Keratinocyte (primary cell): ENCODE results near the gene MAGI2. TPM values are rescaled to one million over a fixed set of nuclear protein-coding genes. Genes with fewer than 3 reads are reported as not detected.

Experiments used
- DNase-seq: peaks from one replicate; pipeline ENCODE4 v3.0.0-alpha.2; 2011; ENCODE audit warnings: low read depth, missing footprints, low spot score
- FAIRE-seq: peaks from 2 replicates; lab custom pipeline; 2011; peaks lifted over from hg19 to GRCh38; lab: Jason Lieb, UNC
- H2AFZ ChIP-seq: 2 replicates; pipeline ENCODE4 v1.6.0; 2012; ENCODE audit warnings: low read length, control low read depth, inconsistent platforms; ENCODE audit not compliant: control insufficient read depth
- H3K27ac ChIP-seq: 2 replicates; pipeline ENCODE4 v1.5.1; 2011; ENCODE audit warnings: low read length; ENCODE audit not compliant: control insufficient read depth, insufficient read depth
- H3K27me3 ChIP-seq: 3 replicates; pipeline ENCODE4 v1.6.0; 2011; ENCODE audit warnings: low read length; ENCODE audit not compliant: control insufficient read depth, insufficient read depth; ENCODE audit errors: extremely low read depth
- H3K36me3 ChIP-seq, 2 experiments: 2 replicates in 1 of 2; 3 replicates in 1 of 2; pipeline ENCODE4 v1.5.1; 2011; ENCODE audit warnings: low read length in 2 of 2, mild to moderate bottlenecking in 1 of 2; ENCODE audit not compliant: control insufficient read depth in 2 of 2, insufficient read depth in 2 of 2; ENCODE audit errors: extremely low read depth in 1 of 2
- H3K4me1 ChIP-seq: 3 replicates; pipeline ENCODE4 v1.5.1; 2011; ENCODE audit warnings: low read length; ENCODE audit not compliant: control insufficient read depth, insufficient read depth; ENCODE audit errors: extremely low read depth
- H3K4me2 ChIP-seq: 3 replicates; pipeline ENCODE4 v1.6.0; 2011; ENCODE audit warnings: low read depth, low read length; ENCODE audit not compliant: control insufficient read depth, insufficient read depth; ENCODE audit errors: extremely low read depth
- H3K4me3 ChIP-seq, 3 experiments: fragments of 200-600 bp in 1 of 3; sonication (generic) in 1 of 3; 2 replicates in 2 of 3; 3 replicates in 1 of 3; pipeline ENCODE4 v1.5.1; 2011 to 2016; ENCODE audit warnings: low read length in 3 of 3, mild to moderate bottlenecking in 3 of 3, control low read depth in 2 of 3, inconsistent platforms in 1 of 3, low read depth in 1 of 3, mixed read lengths in 1 of 3, mixed run types in 1 of 3, moderate library complexity in 1 of 3; ENCODE audit not compliant: control insufficient read depth in 2 of 3, insufficient read depth in 2 of 3; ENCODE audit errors: extremely low read depth in 1 of 3
- H3K79me2 ChIP-seq: 2 replicates; pipeline ENCODE4 v1.6.0; 2012; ENCODE audit warnings: low read length; ENCODE audit not compliant: control insufficient read depth, insufficient read depth
- H3K9ac ChIP-seq: 3 replicates; pipeline ENCODE4 v1.6.0; 2011; ENCODE audit warnings: low read length; ENCODE audit not compliant: control insufficient read depth, insufficient read depth; ENCODE audit errors: extremely low read depth
- H3K9me1 ChIP-seq: 3 replicates; pipeline ENCODE4 v1.6.0; 2011; ENCODE audit warnings: low read length; ENCODE audit not compliant: control insufficient read depth, insufficient read depth; ENCODE audit errors: extremely low read depth
- H3K9me3 ChIP-seq: 2 replicates; pipeline ENCODE4 v1.5.1; 2012; ENCODE audit warnings: low read depth, low read length; ENCODE audit not compliant: control insufficient read depth
- H4K20me1 ChIP-seq: 3 replicates; pipeline ENCODE4 v1.6.0; 2011; ENCODE audit warnings: low read length; ENCODE audit not compliant: control insufficient read depth, insufficient read depth; ENCODE audit errors: extremely low read depth
- CTCF ChIP-seq, 3 experiments: IDR thresholded peaks in 1 of 3; conservative IDR thresholded peaks in 1 of 3; optimal IDR thresholded peaks in 1 of 3; 2 replicates in 2 of 3; 3 replicates in 1 of 3; pipeline versions ENCODE3 to v1.5.1; 2011; ENCODE audit warnings: low read length in 3 of 3, mild to moderate bottlenecking in 3 of 3, moderate library complexity in 2 of 3, control low read depth in 1 of 3, inconsistent platforms in 1 of 3; ENCODE audit not compliant: insufficient read depth in 2 of 3; ENCODE audit errors: extremely low read depth in 1 of 3
- EZH2 ChIP-seq: IDR thresholded peaks from one replicate; pipeline ENCODE4 v1.6.1; 2012; ENCODE audit warnings: inconsistent platforms, mild to moderate bottlenecking, low read length, moderate library complexity
- dilution Hi-C: fragments of 300-500 bp; cut with MboI; formaldehyde crosslinking; loops from one replicate; pipeline ENCODE4 v1.7.0; 2020; ENCODE audit warnings: low sequenced_read_pairs; ENCODE audit not compliant: extremely low pct_ligation_motif_present
- polyA plus RNA-seq, 5 experiments: library from polyadenylated mRNA; depleted of rRNA in 3 of 5; stranded (reverse) in 3 of 5; stranded (forward) in 1 of 5; unstranded in 1 of 5; fragments of >200 nt; gene quantifications; 1 replicate in 1 of 5; 2 replicates in 3 of 5; 3 replicates in 1 of 5; pipeline versions ENCODE4 v1.2.1 to v1.2.3, GENCODE V29; 2011 to 2012; ENCODE audit warnings: missing spikeins in 2 of 5, low read depth in 1 of 5, low replicate concordance in 1 of 5

Gene MAGI2
- polyA plus RNA-seq, 1 donor (not counting 4 experiments of a cell fraction or from before 2014, with no cell fraction given), result 0.07 TPM

DNA sequence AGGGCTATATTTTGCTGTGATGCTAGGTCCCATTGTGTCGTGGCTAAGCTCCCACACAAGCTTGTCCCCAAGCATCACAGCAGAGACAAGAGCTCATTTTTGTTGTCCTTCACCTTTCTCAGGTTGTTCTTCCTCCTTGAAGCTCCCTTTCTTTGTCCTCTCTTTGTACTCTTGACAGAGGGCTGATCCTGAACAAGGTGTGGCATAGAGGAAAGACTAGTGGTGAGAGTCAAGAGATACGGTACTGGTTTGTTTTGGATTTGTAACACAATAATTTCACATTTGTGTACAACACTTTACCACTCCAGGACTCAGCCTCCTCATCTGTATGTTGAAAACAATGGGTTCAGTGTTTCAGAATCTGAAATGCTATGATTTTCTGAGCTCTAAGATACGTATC is 41.0 kb downstream of the MAGI2 start:
- no peak for DNase-seq
- H3K4me1 ChIP-seq, result no peaks in the 10 kb centered on the region
- H3K4me2 ChIP-seq, result no peak overlapping the region
- no peaks in the 10 kb centered on the region for H3K36me3 ChIP-seq
- peak; percentile 20 for FAIRE-seq
- H3K9ac ChIP-seq, result no peak overlapping the region
- no peaks in the 10 kb centered on the region for H3K9me1 ChIP-seq
- H2AFZ ChIP-seq, result no peak overlapping the region
- dilution Hi-C loops, result no loop called here
- no peaks in the 10 kb centered on the region for H3K79me2 ChIP-seq
- no peaks in the 10 kb centered on the region for H3K9me3 ChIP-seq
- H3K27ac ChIP-seq, result no peak overlapping the region
- no peaks in the 10 kb centered on the region for H4K20me1 ChIP-seq
- H3K27me3 ChIP-seq, result peaks cover 7% of the 10 kb centered on the region
- TF ChIP-seq CTCF (optimal IDR thresholded peaks at IDR 0.05 in 1 of 3, IDR thresholded peaks at IDR 0.05 in 1 of 3, conservative IDR thresholded peaks at IDR 0.05 in 1 of 3; ENCODE audit: extremely low read depth in 1 of 3, insufficient read depth in 2 of 3, low read length in 3 of 3) (no peak), EZH2 (no peak)
- no peak overlapping the region for H3K4me3 ChIP-seq

GRCh38 chr7:79410345-79410744 is 43.1 kb downstream of the MAGI2 start:
- H3K4me2 ChIP-seq, result no peak overlapping the region
- no peaks in the 10 kb centered on the region for H3K9me3 ChIP-seq
- H3K4me3 ChIP-seq, result no peak overlapping the region
- no peaks in the 10 kb centered on the region for H3K79me2 ChIP-seq
- H3K27ac ChIP-seq, result no peak overlapping the region
- TF ChIP-seq CTCF (optimal IDR thresholded peaks at IDR 0.05 in 1 of 3, IDR thresholded peaks at IDR 0.05 in 1 of 3, conservative IDR thresholded peaks at IDR 0.05 in 1 of 3; ENCODE audit: extremely low read depth in 1 of 3, insufficient read depth in 2 of 3, low read length in 3 of 3), result no peak
- no peak for TF ChIP-seq EZH2
- DNase-seq (no peak), FAIRE-seq (no peak)
- H4K20me1 ChIP-seq, result no peaks in the 10 kb centered on the region
- H3K27me3 ChIP-seq, result peaks cover 2% of the 10 kb centered on the region
- dilution Hi-C loops, result no loop called here
- no peaks in the 10 kb centered on the region for H3K9me1 ChIP-seq
- no peak overlapping the region for H2AFZ ChIP-seq
- no peak overlapping the region for H3K9ac ChIP-seq
- H3K4me1 ChIP-seq, result no peaks in the 10 kb centered on the region
- no peaks in the 10 kb centered on the region for H3K36me3 ChIP-seq
